Smooth muscle cell of the brain vasculature (primary cell): Measurements from ENCODE around the gene HOXC6.

Experiments used
- DNase-seq: peaks from one replicate; pipeline ENCODE4 v3.0.0-alpha.2; 2012; ENCODE audit warnings: low read depth, low spot score

The HOXC6 gene

GRCh38 chr12:54028314-54029201 lies at the start of gene HOXC6:
Gene HOXC6, plus strand, starts transcription at chr12:54028440. Its CDS starts 82 bp downstream, at chr12:54028522.
- DNase-seq, result no peak

- DNase-seq, result no peak
Measured at GRCh38 chr12:53978477-53979356, 49.5 kb upstream of the HOXC6 start.

- no peak for DNase-seq
Measured at GRCh38 chr12:53980104-53980801, 48.0 kb upstream of the HOXC6 start.

DNA sequence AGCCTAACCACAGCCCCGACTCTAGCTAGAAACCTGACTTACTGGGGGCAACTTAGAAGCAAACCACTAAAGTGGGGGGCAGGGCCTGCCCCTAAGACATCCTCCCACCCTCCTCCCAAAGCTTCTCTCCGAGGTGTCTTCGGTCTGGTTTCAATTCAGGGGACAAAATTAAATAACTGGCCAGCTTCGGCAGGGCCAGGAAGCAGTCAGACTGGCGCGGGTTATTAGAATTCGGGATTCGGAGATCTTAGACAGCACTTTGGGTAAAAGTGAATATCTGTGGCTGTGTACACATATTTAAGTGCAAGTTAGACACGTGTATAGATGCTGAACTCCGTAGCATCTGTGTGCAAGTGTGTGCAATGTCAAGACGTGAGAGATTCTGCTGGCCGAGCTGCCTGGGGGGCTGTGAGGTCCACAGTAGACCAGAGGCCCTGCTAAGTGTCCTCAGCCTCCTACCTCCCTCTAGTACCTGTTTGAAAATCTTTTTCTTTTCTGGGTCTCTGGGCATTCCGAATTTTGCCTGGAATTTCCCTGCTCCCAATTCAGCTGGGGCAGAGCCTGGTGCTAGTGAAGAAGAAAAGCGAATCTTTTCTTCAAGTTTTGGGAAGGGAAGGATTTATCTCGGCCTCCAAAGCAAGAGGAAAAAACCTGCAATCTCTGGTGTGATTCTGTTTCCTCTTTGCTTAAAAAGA lies 47.3 kb upstream of the HOXC6 start:
- no peak for DNase-seq

DNA sequence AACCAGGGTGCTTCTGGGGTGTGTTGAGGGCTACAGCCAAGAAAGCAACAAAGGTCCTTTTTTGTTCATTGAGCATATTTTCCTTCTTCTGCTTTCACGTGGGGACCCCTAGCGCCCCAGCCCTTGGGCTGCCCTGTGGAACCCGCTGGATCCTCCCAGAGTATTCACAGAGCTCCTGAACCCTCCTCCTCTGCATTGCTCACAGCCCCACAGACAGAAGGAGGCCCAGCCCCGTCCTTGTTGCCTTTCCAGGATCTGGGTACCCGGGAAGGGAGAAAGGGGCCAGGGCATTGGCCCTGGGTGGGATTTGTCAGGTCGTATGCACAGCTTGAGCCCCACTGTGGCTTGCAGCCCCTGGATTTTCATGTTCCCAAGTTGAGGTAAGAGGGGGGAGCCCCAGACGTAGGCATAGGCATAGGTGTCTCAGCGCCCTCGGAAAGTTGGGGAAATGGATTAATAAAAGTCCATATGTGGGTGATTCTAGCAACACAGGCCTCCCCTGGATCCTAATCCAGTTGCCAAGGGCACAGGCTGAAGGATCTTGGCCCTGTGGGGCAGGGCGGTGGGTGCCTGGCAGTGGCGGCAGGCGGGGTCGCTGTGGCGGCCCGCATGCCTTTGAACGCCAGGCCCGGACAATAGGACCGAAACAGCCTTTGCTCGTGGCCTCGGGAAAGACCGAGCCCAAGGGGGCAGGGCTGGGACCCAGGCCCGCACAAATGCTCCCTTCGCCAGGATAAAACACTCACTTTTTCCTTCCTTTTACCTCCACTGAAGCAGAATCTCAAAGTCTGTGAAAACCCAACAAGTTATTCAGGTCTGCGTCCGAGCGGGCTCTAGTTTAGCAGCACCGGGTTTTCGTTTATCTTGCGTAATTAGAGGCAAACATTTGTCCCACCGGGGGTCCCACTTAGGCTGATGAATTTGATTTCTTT lies 46.3 kb upstream of the HOXC6 start:
- DNase-seq, result no peak

DNA sequence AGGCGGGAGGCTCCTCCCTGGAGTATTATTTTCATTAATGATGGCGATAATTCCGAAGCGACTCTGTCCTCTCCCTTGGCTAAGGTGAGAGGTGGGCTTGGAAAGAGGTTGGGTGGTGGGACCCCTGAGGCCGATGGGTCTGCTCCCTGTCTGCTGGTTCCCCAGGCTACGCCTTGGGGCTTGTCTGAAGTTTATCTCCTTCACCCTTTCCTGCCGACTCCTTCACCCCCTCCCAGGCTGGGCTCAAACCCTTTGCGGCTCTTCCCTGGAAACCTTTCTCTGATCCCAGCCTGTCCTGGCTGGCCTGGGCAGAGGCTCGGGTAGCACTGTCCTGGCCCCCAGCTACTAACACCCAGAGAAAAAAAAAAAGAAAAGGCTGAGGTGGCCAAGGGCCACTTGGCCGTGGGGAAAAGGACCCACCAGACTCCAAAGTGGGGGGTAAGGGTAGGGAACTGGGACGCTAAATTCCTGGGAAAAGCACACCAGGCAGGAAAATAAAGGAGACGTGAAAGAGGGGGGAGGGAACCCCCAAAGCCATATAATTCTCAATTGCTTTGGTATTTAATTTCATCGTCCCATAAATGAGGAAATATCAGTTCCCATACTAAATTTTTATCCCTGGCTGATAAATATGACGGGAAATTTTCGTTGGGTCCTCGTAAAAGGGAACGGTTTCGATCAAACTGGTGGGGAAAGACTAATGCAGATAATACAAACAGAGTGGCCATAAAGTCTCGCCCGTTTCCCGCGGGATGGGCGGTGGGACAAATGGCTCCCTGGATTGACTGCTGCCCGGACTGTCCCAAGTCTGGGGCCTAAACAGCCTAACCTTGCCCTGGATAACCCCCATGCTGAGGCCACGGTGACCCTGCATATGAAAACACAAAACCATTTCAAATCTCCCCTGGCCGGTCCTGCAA lies 45.3 kb upstream of the HOXC6 start:
- no peak for DNase-seq

DNA sequence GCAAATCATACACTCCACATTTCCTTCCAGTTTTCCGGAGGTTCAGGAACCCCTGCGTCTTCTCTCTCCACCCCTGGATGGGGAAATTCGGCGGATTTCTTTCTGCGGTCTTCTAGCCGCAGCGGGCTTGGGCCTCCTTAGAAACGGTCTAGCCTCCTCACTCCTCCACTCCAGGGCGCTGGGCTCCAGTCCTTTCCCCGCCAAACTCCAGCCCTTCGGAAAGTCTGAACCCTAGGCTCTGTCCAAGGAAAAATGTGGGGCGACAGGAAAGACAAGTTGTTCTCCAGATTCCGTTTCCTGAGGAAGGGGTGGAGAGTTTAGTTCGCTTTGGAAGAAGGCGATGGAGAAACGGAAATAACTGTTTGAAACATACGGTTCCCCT lies 44.7 kb upstream of the HOXC6 start:
- DNase-seq, result no peak

DNA sequence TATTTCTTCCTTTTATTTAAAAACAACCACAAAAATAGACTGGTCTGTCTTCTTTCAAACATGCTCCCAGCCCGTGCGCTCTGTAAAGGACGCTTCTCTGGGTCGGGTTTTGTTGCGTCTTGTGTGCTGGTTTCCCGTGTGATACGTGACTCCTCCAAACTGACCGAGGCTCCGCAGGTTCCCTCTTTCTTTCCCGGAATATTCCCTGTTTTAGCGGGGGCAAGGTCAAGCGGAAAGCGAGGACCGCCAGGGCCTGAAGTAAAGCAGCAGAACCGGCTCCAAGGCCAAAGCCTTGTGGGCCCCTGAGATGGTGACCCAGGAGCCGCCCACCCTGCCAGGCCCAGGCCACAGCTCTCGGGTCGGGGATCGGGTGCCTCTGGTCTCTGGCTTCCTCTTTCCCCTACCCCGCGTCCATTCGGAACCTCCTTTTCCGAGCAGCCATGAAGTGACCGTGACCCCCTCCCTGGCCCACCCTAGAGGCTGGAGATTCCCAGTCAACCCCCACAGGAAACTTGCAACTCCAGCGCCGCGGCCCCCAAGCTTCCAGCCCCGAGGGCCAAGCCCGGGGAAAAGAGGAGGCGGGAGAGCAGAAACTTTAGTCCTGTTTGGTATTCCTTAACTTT lies 44.2 kb upstream of the HOXC6 start:
- no peak for DNase-seq

DNA sequence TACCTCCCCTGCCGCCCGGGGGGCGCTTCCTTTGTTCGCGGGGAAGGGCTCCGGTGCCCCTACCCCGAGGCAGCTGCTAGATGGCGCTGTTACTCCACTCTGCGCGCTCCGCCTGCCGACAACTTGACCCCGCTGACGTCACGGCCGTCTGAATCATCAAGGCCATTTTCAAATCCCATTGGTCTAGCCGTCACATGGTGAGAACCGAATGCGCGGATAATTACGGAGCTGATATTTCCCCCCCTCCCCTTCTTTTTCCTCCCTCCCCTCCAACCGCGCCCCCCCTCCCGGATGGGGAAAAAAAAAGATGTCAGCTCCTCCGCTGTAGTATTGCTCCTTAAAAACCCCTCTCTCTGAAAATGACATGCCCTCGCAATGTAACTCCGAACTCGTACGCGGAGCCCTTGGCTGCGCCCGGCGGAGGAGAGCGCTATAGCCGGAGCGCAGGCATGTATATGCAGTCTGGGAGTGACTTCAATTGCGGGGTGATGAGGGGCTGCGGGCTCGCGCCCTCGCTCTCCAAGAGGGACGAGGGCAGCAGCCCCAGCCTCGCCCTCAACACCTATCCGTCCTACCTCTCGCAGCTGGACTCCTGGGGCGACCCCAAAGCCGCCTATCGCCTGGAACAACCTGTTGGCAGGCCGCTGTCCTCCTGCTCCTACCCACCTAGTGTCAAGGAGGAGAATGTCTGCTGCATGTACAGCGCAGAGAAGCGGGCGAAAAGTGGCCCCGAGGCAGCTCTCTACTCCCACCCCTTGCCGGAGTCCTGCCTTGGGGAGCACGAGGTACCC lies 43.1 kb upstream of the HOXC6 start, which contains the start of gene HOXC10:
Gene HOXC10, plus strand, starts transcription at position 246 of the 791 bp plus-strand sequence. Its CDS starts 114 bp downstream, at position 360.
- DNase-seq, result no peak

- DNase-seq, result no peak
Measured at GRCh38 chr12:53985692-53985993, 42.6 kb upstream of the HOXC6 start.

DNA sequence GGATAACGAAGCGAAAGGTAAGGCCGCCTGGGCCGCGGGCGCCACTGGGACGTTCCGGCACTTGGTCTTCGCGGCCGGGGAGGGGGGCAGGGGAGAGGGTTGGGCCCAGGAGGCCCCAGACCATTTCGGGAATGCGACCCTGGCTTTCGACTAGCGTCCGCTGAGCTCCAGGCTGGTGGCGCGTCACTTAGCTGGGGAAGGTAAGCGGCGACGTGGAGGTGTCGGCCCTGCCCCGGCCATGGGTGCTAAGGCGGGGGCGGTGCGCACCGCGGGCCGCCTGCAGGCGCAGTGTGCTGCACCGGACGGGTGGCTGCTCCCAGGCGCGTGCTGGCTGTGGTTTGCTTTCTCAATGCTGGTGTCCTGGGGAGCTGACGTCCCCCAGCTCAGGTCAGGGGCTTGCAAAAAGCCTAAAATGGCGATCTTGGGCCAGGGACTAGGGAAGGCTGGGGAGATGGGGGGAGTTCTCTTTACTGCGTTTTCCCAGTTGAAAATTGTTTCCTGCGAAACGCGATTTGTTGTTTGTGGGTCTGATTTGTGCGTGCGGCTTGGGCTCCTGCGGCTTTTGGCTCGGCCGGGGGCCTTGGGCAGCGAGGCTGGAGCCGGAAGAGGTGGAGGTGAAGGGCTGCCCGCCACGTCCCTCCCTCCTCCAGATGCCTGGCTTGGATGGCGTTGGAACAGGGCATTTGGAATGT lies 42.1 kb upstream of the HOXC6 start:
- DNase-seq, result no peak

DNA sequence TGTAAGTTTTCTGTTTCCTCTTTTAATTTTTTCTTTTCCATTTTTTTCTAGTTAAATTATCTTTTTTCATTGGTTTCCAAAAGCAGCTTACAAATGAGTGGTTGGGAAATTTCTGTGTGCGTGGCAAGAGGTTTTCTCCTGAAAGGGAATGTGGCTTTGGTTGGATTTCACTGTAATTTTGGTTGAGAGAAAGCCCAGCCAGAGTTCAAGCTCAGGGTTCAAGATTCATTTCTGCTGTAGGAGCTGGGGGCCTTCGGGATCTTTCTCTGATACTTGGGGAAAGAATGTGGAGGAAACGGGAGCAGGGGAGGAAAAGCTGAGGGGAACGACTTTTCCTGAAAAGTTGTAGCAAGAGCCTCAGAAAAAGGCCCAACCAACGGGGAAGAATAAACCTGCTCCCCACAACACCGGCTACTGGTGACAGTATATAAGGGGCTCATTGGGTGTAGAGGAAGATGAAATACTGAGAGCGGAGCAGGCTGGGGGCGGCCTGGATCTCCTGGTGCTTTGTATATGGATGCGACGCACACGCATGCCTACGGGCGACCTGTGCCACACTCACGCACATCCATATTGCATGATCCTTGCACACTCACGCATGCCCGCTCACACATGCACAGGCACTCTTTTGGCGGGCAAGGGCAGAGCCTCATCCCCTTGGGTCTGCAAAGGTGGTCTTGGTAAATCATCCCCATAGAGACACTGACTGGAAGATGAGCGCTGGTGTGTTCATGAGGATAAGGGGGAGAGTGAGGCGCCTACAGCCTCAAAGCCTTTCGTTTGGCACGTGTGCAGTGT lies 41.4 kb upstream of the HOXC6 start:
- DNase-seq, result no peak

DNA sequence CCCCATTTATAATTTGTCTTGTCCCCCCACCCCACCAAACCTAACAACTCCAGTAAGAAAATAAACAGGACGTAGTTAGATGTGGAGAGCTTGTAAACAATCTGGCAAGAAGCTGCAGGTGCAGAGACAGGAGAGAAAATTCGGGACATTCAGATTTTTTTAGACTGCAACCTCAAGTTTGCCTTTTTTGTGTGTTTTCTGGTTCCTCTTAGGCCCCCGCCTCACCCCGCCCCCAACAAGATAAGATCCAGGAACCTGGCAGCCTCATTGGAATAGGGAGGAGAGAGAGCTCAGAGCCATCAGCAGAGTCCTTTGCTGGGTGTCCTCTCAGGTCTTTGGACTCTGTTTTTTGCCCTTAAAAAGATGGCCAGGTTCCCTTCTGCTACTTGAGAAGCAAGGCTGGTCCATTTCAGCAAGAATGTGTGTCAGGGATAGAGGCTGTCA lies 40.4 kb upstream of the HOXC6 start:
- DNase-seq, result no peak

GRCh38 chr12:53988541-53989226 lies 39.6 kb upstream of the HOXC6 start:
- DNase-seq, result no peak

- DNase-seq, result no peak
Measured at GRCh38 chr12:53989227-53990113, 38.8 kb upstream of the HOXC6 start.
